Hematopoietic multipotent progenitor cell (in vitro differentiated cells): Measurements from ENCODE around the gene PTPRB. TPM values are rescaled to one million over a fixed set of nuclear protein-coding genes. Genes with fewer than 3 reads are reported as not detected.

ENCODE experiments used
- DNase-seq, 3 donors: peaks; one replicate each; pipeline ENCODE4 v3.0.0-alpha.2; 2011 to 2015; ENCODE audit warnings: low read depth in 2 of 3, low spot score in 2 of 3
- total RNA-seq: library from RNA; depleted of rRNA; stranded (reverse); fragments of >200 nt; gene quantifications from one replicate; pipeline ENCODE4 v1.2.3, GENCODE V29; 2012

PTPRB gene
- total RNA-seq, 1 donor, result under 0.01 TPM

GRCh38 chr12:70467918-70468733 lies 169.1 kb downstream of the PTPRB start:
- DNase-seq, result no peak

GRCh38 chr12:70467476-70467875 lies 169.8 kb downstream of the PTPRB start:
- no peak for DNase-seq

- DNase-seq, result no peak
Observed at GRCh38 chr12:70466753-70467152, 170.5 kb downstream of the PTPRB start.
